ENCODE data around the gene ECHDC3. TPM values are rescaled to one million over a fixed set of nuclear protein-coding genes. Genes with fewer than 3 reads are reported as not detected.

Gene ECHDC3
- polyA plus RNA-seq, 4 donors = 3.8 to 25.8 (median 9.7) TPM

DNA sequence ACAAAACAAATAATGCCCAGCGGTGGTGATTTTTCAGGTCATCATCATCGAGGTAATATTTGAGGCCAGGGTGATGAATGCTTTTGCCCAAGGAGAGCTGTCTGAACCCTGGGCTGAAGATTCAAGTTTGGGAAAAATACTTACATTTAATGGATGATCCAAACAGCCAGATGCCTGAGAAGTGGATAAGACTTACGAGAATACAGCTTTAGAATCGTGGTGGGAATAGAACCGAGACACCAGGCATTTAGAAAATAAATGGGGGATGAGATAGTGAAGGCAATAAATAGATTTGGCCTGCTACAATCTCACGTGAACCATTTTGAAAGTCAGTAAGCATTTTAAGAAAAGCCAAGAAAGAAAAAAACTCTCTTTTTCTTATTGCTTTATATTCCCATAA is 68.8 kb downstream of the ECHDC3 start:
- Histone ChIP-seq H3K27ac (ENCODE audit: low read depth in 1 of 3, low read length in 2 of 3) (no peak overlapping the region), H3K36me3 (ENCODE audit: control insufficient read depth in 3 of 3, insufficient read depth in 2 of 3, low read depth in 1 of 3, low read length in 3 of 3) (no peaks in the 10 kb centered on the region), H3K9me3 (ENCODE audit: control insufficient read depth in 2 of 2, insufficient read depth in 1 of 2, low read depth in 1 of 2, low read length in 1 of 2) (no peaks in the 10 kb centered on the region), H3K4me3 (ENCODE audit: low read depth in 1 of 3, low read length in 3 of 3) (no peak overlapping the region), H3K4me1 (ENCODE audit: control insufficient read depth in 3 of 3, insufficient read depth in 2 of 3, low read depth in 1 of 3, low read length in 2 of 3) (no peaks in the 10 kb centered on the region), H3K27me3 (ENCODE audit: control insufficient read depth in 3 of 3, insufficient read depth in 3 of 3, low read length in 3 of 3) (no peaks in the 10 kb centered on the region)
- no peak for FAIRE-seq
- DNase-seq = no peak
- 61 to 66% (median 64%) methylated on average over 6 of the region's 6 CpGs for WGBS, 3 donors

DNA sequence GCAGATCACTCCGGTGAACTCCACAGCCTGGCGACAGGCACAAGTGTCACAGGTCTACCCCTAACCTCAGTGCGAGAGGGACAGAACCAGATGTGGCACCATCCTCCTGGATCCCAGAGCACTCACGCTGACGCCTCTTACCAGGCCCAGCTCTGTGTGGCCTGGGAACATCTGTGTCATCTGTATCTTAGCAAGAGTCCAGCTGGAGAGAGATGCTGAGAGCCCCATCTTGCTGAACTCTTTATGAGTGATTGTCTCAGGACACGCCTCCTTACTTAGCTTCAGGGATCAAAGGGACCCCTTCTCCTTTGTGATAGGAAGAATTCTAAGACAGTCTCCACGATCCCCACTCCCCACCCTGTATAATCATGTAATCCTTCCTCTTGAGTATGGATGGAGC is 71.0 kb downstream of the ECHDC3 start:
- Histone ChIP-seq H3K9me3 (ENCODE audit: control insufficient read depth in 2 of 2, insufficient read depth in 1 of 2, low read depth in 1 of 2, low read length in 1 of 2) (no peaks in the 10 kb centered on the region), H3K4me3 (ENCODE audit: low read depth in 1 of 3, low read length in 3 of 3) (no peak overlapping the region), H3K4me1 (ENCODE audit: control insufficient read depth in 3 of 3, insufficient read depth in 2 of 3, low read depth in 1 of 3, low read length in 2 of 3) (no peaks in the 10 kb centered on the region), H3K36me3 (ENCODE audit: control insufficient read depth in 3 of 3, insufficient read depth in 2 of 3, low read depth in 1 of 3, low read length in 3 of 3) (no peaks in the 10 kb centered on the region), H3K27ac (ENCODE audit: low read depth in 1 of 3, low read length in 2 of 3) (peak overlapping the region in 1 of 3 donors; percentile 45), H3K27me3 (ENCODE audit: control insufficient read depth in 3 of 3, insufficient read depth in 3 of 3, low read length in 3 of 3) (no peaks in the 10 kb centered on the region)
- whole genome bisulfite sequencing, 3 donors = 80 to 83% (median 81%) methylated on average over 7 of the region's 7 CpGs
- FAIRE-seq (no peak), DNase-seq (no peak)

Other genes starting within 250 kb of the ECHDC3 start
- gene USP6NL, start 130.7 kb upstream of the ECHDC3 start, polyA plus RNA-seq = 10 to 100 TPM in 1 of 4 donors, 1 to 10 TPM in 3; 4.1 to 18.1 (median 6.5) TPM
- 1 to 10 TPM in 2 of 4 donors, under 1 TPM in 1, not detected in 1; 0.54 to 6.8 (median 1.7) TPM for gene PROSER2, start 81.0 kb downstream of the ECHDC3 start, polyA plus RNA-seq

Data from small intestine (tissue), 7 donors.